ENCODE results near the gene TMEM255B.

DNA sequence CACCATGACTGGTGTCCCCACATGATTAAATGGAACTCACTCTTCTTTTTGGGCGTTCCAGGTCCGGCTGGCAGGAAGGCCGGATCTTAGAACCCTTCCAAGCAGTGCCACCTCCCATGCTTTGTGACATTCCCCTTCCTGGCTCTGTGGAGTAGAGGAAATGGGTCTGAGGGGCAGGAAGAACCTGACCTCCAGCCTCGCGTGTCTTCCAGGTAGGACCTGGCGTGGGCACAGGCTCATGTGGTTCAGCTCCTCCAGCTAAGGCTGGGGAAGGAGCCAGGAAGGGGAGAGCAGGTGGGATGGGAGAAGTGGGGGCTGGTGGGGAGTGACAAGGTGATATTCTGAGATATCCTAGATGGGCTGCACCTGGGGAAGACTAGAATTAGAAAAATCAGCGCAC is 2.1 kb downstream of the TMEM255B start:
- TF ChIP-seq EZH2phosphoT487 (IDR thresholded peaks at IDR 0.05; ENCODE audit: borderline replicate concordance) (no peak), EZH2 (IDR thresholded peaks at IDR 0.05) (no peak), POLR2A (IDR thresholded peaks at IDR 0.05; ENCODE audit: borderline replicate concordance, extremely low read depth, insufficient read depth, insufficient read length) (no peak), POLR2AphosphoS5 (IDR thresholded peaks at IDR 0.05; ENCODE audit: low read depth, low read length) (no peak)
- TF ChIP-seq, protein P1, sequence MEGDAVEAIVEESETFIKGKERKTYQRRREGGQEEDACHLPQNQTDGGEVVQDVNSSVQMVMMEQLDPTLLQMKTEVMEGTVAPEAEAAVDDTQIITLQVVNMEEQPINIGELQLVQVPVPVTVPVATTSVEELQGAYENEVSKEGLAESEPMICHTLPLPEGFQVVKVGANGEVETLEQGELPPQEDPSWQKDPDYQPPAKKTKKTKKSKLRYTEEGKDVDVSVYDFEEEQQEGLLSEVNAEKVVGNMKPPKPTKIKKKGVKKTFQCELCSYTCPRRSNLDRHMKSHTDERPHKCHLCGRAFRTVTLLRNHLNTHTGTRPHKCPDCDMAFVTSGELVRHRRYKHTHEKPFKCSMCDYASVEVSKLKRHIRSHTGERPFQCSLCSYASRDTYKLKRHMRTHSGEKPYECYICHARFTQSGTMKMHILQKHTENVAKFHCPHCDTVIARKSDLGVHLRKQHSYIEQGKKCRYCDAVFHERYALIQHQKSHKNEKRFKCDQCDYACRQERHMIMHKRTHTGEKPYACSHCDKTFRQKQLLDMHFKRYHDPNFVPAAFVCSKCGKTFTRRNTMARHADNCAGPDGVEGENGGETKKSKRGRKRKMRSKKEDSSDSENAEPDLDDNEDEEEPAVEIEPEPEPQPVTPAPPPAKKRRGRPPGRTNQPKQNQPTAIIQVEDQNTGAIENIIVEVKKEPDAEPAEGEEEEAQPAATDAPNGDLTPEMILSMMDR (IDR thresholded peaks at IDR 0.05 in 2 of 3, conservative IDR thresholded peaks at IDR 0.05 in 1 of 3; ENCODE audit: borderline replicate concordance in 1 of 3, insufficient read depth in 1 of 3, low read depth in 2 of 3, low read length in 2 of 3): no peak
